ENCODE results near the gene GPX4. TPM values are rescaled to one million over a fixed set of nuclear protein-coding genes. Genes with fewer than 3 reads are reported as not detected.

The GPX4 gene
- total and polyA plus RNA-seq, 9 of the 15 experiments (the other 6 are each of a cell fraction or from before 2014, with no cell fraction given), result 61.4 to 661 (median 349) TPM

DNA sequence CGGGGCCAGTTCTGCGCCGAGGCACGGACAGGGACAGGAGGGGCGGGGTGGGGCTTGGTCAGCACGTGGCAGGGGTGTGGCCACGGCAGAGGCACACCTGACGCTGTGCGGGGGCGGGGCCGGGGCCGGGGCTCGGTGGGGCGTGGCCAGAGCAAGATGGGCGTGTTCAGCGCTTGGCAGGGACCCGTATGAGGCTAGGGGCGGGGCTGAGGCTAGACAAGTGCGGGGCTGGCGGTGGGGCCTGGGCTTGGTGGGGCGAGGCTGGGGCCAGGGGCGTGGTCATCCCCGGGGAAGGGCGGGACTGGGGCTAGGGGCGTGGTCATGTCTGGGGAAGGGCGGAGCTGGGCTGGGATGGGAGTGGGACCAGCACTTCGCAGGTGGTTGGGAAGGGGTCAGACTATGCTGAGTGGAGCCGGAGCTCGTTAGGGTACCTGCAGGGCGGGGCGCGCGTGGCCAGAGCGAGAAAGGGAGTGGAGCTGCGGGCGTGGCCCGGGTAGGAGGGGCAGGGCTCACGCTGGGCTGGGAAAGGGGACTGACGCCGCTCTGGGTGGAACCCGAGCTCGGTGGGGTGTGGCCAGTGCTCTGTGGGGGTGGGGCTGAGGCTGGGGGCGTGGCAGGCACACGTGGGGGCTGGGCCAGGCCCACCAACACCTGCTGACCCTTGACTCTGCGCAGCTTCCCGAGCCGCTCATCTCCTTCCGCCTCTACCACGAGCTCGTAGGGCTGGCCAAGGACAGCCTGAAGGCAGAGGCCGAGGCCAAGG is 21.4 kb upstream of the GPX4 start (continued):
- TF ChIP-seq, protein P1, sequence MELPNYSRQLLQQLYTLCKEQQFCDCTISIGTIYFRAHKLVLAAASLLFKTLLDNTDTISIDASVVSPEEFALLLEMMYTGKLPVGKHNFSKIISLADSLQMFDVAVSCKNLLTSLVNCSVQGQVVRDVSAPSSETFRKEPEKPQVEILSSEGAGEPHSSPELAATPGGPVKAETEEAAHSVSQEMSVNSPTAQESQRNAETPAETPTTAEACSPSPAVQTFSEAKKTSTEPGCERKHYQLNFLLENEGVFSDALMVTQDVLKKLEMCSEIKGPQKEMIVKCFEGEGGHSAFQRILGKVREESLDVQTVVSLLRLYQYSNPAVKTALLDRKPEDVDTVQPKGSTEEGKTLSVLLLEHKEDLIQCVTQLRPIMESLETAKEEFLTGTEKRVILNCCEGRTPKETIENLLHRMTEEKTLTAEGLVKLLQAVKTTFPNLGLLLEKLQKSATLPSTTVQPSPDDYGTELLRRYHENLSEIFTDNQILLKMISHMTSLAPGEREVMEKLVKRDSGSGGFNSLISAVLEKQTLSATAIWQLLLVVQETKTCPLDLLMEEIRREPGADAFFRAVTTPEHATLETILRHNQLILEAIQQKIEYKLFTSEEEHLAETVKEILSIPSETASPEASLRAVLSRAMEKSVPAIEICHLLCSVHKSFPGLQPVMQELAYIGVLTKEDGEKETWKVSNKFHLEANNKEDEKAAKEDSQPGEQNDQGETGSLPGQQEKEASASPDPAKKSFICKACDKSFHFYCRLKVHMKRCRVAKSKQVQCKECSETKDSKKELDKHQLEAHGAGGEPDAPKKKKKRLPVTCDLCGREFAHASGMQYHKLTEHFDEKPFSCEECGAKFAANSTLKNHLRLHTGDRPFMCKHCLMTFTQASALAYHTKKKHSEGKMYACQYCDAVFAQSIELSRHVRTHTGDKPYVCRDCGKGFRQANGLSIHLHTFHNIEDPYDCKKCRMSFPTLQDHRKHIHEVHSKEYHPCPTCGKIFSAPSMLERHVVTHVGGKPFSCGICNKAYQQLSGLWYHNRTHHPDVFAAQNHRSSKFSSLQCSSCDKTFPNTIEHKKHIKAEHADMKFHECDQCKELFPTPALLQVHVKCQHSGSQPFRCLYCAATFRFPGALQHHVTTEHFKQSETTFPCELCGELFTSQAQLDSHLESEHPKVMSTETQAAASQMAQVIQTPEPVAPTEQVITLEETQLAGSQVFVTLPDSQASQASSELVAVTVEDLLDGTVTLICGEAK (IDR thresholded peaks at IDR 0.05), result no peak
- TF ChIP-seq, protein P1 (CRISPR knock-in tag; IDR thresholded peaks at IDR 0.05), result no peak
- TF ChIP-seq, protein P2, sequence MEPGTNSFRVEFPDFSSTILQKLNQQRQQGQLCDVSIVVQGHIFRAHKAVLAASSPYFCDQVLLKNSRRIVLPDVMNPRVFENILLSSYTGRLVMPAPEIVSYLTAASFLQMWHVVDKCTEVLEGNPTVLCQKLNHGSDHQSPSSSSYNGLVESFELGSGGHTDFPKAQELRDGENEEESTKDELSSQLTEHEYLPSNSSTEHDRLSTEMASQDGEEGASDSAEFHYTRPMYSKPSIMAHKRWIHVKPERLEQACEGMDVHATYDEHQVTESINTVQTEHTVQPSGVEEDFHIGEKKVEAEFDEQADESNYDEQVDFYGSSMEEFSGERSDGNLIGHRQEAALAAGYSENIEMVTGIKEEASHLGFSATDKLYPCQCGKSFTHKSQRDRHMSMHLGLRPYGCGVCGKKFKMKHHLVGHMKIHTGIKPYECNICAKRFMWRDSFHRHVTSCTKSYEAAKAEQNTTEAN (CRISPR knock-in tag; IDR thresholded peaks at IDR 0.05), result no peak
- TF ChIP-seq ZNF778 (CRISPR knock-in tag; IDR thresholded peaks at IDR 0.05) (no peak), MEF2A (IDR thresholded peaks at IDR 0.05; ENCODE audit: control insufficient read depth, low read depth, low read length) (no peak), MAZ (CRISPR knock-in tag; conservative IDR thresholded peaks at IDR 0.05 in 1 of 2, IDR thresholded peaks at IDR 0.05 in 1 of 2) (peak in 1 of 2 experiments; percentile 79; a peak in 2 of 4 replicates), XRCC4 (IDR thresholded peaks at IDR 0.05; ENCODE audit: extremely low read depth, insufficient read depth, insufficient read length) (no peak)
- TF ChIP-seq, protein P3, sequence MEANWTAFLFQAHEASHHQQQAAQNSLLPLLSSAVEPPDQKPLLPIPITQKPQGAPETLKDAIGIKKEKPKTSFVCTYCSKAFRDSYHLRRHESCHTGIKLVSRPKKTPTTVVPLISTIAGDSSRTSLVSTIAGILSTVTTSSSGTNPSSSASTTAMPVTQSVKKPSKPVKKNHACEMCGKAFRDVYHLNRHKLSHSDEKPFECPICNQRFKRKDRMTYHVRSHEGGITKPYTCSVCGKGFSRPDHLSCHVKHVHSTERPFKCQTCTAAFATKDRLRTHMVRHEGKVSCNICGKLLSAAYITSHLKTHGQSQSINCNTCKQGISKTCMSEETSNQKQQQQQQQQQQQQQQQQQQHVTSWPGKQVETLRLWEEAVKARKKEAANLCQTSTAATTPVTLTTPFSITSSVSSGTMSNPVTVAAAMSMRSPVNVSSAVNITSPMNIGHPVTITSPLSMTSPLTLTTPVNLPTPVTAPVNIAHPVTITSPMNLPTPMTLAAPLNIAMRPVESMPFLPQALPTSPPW (CRISPR knock-in tag; IDR thresholded peaks at IDR 0.05), result peak; percentile 85
- TF ChIP-seq, protein P4, sequence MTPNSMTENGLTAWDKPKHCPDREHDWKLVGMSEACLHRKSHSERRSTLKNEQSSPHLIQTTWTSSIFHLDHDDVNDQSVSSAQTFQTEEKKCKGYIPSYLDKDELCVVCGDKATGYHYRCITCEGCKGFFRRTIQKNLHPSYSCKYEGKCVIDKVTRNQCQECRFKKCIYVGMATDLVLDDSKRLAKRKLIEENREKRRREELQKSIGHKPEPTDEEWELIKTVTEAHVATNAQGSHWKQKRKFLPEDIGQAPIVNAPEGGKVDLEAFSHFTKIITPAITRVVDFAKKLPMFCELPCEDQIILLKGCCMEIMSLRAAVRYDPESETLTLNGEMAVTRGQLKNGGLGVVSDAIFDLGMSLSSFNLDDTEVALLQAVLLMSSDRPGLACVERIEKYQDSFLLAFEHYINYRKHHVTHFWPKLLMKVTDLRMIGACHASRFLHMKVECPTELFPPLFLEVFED (CRISPR knock-in tag; conservative IDR thresholded peaks at IDR 0.05), result 0 out of 2 replicates have a peak, but pooled peaks have one; percentile 41
- TF ChIP-seq, protein P5, sequence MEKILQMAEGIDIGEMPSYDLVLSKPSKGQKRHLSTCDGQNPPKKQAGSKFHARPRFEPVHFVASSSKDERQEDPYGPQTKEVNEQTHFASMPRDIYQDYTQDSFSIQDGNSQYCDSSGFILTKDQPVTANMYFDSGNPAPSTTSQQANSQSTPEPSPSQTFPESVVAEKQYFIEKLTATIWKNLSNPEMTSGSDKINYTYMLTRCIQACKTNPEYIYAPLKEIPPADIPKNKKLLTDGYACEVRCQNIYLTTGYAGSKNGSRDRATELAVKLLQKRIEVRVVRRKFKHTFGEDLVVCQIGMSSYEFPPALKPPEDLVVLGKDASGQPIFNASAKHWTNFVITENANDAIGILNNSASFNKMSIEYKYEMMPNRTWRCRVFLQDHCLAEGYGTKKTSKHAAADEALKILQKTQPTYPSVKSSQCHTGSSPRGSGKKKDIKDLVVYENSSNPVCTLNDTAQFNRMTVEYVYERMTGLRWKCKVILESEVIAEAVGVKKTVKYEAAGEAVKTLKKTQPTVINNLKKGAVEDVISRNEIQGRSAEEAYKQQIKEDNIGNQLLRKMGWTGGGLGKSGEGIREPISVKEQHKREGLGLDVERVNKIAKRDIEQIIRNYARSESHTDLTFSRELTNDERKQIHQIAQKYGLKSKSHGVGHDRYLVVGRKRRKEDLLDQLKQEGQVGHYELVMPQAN (IDR thresholded peaks at IDR 0.05; ENCODE audit: borderline replicate concordance), result peak; percentile 89
